Activated T-cell treated with anti-CD3 and anti-CD28 coated beads for 1 hour (primary cell): ENCODE measurements around the gene SMIM24.
"Not testable (repeated sequence)": the region's sequence is repeated elsewhere in the genome, so short reads cannot be mapped to it uniquely, and the experiment has no call there.

Experiments
- DNase-seq: peaks from one replicate; pipeline ENCODE4 v3.0.0-alpha.2; 2020; ENCODE audit warnings: low read depth

SMIM24 gene

DNA sequence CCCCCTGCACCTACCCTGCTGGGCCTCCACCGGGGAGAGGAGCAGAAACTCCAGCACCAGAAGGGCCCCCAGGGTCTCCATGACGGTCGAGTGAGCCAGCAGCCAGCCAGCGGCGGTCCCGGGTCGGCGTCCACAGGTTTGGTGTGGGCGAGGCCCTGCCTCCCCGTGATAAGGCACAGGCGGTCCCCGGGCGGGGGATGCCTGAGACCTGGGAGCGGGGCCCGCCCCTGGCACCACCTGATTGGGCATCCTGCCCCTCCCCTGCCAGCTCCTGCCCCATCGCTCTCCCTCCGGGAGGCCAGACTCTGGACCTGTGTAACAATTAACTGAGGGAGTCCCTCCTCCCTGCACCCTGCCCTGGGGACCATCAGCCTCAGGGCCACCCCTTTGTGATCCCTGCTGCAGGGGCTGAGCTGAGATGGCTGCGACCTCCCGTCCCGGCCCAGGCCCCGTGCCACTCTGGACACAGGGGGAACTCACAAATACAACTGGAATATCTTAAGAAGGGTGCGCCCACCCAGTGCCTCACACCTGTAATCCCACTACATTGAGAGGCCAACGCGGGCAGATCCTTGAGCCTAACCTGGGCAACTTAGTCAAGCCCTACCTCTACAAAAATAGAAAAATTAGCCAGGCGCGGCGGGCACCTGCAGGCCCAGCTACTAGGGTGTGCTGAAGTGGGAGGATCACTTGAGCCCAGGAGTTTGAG is at the start of gene SMIM24:
TSS of gene SMIM24 (minus strand) at position 143 of the 709 bp plus-strand sequence. CDS start at position 81, 62 bp downstream.
- no peak for DNase-seq

- not testable (repeated sequence) for DNase-seq
Measured at GRCh38 chr19:3529299-3529698, 49.0 kb upstream of the SMIM24 start.

- DNase-seq = no peak
Measured at GRCh38 chr19:3528539-3529211, 48.4 kb upstream of the SMIM24 start.

GRCh38 chr19:3528080-3528479 is 47.8 kb upstream of the SMIM24 start:
- no peak for DNase-seq

GRCh38 chr19:3527238-3527910 is 47.0 kb upstream of the SMIM24 start:
- DNase-seq = no peak

GRCh38 chr19:3526507-3527237 is 46.3 kb upstream of the SMIM24 start:
- DNase-seq = no peak

- no peak for DNase-seq
Measured at GRCh38 chr19:3524904-3525451, 44.7 kb upstream of the SMIM24 start.

- no peak for DNase-seq
Measured at GRCh38 chr19:3524078-3524842, 43.9 kb upstream of the SMIM24 start.

- DNase-seq = no peak
Measured at GRCh38 chr19:3523361-3524077, 43.2 kb upstream of the SMIM24 start.

GRCh38 chr19:3522421-3523360 is 42.4 kb upstream of the SMIM24 start:
- DNase-seq = no peak

DNA sequence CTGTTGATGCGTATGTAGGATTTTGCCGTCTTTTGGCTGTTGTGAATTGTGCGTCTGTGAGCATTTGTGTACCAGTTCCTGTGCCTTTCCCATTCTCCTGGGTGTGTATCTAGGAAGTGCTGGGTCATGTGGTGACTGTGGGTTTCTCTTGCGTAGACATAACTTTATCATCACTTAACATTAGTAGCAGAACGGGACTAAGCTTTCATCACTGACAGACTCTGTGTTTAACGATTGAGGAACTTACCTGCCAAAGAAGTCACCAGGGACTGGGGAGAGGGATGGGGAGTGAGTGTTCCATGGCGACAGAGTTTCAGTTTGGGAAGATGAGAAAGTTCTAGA is 40.8 kb upstream of the SMIM24 start:
- no peak for DNase-seq

DNA sequence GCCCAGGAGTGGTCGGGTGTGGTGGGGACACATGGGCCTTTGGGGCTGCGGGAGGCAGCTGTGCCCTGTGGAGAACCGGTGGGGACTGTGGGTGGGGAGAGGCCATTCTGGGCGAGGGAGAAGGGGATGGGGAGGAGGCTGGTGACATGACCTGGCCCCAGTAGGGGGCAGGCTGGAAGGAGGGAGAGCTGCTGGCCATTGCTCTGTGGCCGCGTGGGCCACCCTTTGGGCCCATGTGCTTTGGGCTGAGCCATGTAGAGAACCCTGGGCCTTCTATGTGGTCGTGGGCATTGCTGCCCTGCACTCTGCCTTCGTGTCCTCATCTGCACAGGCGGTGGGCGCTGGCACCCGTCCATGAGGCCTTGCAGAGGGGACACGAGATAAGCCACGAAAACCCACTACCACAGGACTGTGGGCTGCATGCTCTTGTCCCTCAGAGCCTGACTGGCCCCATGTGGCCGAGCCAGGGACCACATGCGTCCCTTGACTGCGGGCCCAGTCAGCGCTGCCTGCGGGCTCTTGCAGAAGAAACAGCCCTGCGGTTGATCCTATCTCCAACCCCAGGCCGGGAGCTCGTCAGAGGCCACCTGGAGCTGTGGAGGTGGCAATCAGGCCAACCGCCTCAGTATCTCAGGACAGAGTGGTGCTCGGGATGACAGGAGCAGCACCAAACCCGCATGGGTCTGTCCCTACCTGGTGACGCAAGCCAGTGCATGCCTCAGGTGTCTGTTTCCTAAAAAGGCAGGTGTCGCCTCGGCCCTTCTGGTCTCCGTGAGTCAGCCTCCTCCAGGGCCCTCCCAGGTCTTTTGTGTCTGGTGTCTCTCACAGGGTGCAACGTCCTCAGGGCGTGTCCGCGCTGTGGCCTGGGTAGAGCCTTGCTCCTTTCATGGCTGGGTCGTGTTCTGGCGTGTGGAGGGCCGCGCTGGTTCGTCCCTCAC is 40.1 kb upstream of the SMIM24 start:
- no peak for DNase-seq

DNA sequence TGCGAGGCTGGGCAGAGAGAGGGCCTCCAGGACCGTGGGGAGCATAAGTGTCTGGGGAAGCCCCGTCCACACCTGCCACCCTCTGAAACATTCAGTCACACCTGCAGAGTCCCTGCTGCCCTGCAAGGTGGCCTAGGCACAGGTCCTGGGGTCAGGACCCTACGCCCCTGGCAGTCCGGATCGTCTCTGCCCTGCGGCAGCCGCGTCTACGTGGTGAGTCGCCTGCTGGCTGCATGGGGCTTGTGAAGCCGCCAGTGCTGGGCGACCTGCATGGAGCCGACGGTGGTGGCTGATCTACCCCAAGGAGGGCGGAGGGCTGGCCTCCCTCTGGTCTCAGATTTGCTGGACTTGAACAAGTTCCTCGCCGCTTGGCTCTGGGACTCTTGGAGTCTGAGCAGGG is 38.8 kb upstream of the SMIM24 start:
- no peak for DNase-seq

GRCh38 chr19:3518659-3519058 is 38.3 kb upstream of the SMIM24 start:
- no peak for DNase-seq

DNA sequence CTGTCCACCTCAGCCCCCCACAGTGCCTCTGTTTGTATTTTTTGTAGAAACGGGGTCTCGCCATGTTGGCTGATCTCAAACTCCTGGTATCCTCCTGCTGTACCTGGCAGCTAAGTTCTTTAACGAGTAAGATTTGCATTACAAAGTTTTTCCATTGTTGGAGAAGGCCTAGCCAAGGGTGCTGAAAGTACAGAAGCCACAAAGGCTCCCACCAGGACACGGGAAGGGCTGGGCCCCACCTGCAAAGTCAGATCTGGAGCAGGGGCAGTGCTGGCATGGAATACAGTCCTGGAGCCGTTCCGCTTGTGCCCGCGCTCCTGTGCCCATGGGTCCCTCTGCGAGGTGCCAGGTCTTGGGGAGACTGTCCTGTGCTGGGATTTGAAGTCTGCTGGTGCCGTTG is 37.9 kb upstream of the SMIM24 start:
- DNase-seq = no peak

- DNase-seq = no peak
Measured at GRCh38 chr19:3517638-3518037, 37.3 kb upstream of the SMIM24 start.

GRCh38 chr19:3516675-3517207 is 36.4 kb upstream of the SMIM24 start:
- DNase-seq = no peak

DNA sequence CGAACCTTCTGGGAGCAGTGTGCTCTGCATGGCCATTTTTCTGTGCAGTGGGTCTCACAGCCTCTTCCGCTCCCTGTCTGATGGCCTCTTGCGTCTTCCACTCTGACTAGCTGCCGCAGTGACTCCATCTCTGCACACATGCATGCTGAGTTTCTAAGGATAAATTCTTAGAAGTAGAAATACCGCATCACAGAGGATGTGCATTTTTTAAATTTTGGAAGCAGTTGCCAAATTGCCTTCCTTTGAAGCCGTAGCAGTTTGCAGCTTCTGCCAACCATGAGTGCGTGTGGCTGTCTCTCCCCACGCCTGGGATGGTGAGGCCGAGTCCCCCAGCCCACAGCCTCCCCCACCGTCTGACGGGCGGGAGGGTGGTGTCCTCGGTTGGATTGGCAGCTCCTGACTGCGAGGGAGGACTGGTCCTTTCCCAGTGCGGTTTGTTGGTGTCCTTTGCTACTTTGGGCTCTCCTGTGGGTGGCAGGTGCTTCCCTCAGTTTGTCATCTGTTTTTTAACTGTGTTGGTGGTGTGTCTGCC is 35.6 kb upstream of the SMIM24 start:
- DNase-seq = no peak
